HG03060 (cell line): ENCODE results near the gene HDAC7.

Experiments used
- ATAC-seq: cut with Tn5 transposase; IDR thresholded peaks from one replicate; pipeline ENCODE4 v1.9.1; 2021; ENCODE audit warnings: low read depth, moderate number of reproducible peaks; ENCODE audit not compliant: unreplicated experiment

Gene HDAC7

GRCh38 chr12:47819896-47820630 is at the start of gene HDAC7:
Gene HDAC7 (minus strand): TSS chr12:47819903. CDS start chr12:47819785, 118 bp downstream.
- ATAC-seq: no peak

DNA sequence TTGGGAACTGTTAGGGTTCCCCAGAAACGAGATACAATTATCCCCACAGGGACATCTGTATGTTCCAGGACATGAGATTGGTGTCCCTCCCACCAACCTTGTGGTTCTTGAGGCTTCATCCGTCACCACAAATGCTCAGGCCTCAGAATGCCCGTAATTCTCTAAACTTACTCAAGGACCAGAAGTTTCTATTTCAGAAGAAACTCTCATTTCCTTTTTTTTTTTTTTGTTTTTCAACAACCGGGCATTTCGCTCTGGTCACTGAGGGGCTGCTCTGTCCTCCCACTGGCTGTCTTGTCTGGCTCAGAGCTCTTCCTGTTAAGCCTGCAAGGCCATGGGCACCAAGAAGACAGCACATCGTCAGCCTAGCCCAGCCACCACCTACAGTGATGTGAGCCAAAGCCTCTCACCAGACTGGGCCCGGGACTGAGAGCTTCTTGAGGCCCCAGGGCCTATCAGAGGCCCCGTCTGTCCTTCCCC is 48.9 kb upstream of the HDAC7 start:
- ATAC-seq: peak; percentile 45

DNA sequence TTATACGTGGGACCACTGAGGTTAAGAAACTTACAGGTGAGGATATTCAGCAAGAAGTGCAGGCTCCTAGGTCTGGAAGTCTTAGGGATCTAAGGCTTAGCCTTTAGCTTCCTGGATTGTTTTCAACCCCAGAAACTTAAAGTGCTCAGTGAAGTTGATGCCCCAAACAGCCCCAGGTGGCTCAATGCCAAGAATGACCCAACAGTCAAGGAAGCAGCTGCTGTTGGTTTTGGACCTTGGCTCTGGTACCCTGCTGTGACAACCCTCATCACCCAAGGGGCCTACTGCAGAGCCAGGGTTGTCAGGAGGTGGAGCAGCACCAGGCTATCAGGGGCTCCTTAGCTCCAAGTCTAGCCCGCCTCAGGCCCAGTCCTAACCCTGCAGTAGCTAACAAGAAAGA is 48.3 kb upstream of the HDAC7 start:
- no peak for ATAC-seq

GRCh38 chr12:47867495-47867941 is 47.8 kb upstream of the HDAC7 start:
- ATAC-seq: no peak

DNA sequence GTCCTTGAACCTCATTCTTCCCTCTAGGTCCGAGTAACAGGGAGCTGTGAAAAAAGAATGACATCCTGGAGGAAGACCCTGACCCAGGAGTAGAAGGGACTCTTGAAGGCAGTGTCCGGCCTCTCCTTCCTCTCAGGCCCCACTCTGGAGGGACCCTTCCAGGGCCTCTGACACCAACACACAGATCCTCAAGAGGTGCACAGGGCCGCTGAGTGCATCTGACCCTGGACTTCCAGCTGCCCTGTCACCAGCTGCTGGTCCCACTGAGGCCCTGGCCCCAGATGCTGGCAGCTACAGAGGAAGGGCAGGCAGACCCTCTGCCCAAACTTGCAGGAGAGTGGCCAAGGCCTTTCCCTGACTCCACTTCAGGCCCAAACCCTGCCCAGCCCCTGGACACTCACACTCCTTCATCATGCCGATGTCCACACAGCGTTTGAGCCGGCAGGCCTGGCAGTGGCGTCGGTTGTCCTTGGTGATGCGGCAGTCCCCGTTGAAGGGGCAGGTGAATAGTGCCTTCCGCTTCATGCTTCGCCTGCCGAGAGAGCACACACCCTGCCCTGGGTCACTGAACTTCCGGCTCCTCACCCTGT is 45.0 kb upstream of the HDAC7 start:
- ATAC-seq: no peak

GRCh38 chr12:47863985-47864384 is 44.3 kb upstream of the HDAC7 start:
- ATAC-seq: no peak

- ATAC-seq: no peak
Observed at GRCh38 chr12:47863467-47863866, 43.8 kb upstream of the HDAC7 start.

GRCh38 chr12:47862881-47863280 is 43.2 kb upstream of the HDAC7 start:
- no peak for ATAC-seq

DNA sequence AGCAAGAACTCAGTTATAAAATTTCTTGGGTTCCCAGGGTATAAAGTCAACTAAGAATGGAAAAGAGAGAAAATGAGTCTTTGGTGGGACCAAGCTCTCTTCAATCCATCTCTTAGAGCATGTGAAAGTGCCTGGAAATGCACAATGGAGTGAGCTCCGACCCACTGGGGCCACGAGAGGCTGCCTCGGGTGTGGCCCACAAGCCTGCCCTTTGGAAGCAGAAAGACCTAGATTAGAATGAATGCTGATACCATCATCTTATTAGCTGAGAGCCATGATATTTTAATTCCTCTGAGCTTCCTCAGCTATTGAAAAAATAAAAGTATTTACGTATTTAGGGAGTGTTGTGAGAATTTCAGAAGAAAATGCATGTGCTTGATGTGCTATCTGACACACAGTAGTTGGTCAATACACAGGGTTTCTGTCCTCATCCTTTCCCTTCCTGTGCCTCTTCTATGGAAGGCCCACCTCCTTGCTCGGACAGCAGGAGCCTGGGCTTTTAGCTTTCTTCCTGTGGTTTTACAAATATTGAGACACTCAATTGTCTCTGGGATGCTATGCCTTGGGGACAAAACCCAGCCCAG is 42.6 kb upstream of the HDAC7 start:
- ATAC-seq: no peak

DNA sequence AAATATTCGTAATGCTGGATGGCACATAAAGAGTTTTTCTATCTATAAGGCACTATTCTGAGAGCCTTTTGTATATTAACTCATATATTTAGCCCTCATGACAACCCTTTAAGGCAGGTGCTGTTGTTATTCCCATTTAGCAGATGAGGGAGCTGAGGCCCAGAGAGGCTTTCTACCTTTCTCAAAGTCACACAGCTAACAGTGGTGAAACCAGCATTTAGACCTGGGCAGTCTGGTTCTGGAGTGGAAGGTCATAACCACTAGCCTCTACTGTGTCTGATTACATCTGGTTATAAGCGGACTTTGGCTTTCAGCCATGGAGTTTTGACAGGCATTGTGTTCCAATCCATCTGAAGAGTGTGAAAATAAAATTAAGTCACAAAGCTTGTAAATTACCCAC is 41.2 kb upstream of the HDAC7 start:
- no peak for ATAC-seq

- ATAC-seq: no peak
Observed at GRCh38 chr12:47860279-47860841, 40.7 kb upstream of the HDAC7 start.

GRCh38 chr12:47858511-47859266 is 39.0 kb upstream of the HDAC7 start:
- no peak for ATAC-seq

- no peak for ATAC-seq
Observed at GRCh38 chr12:47856721-47857575, 37.2 kb upstream of the HDAC7 start.

- no peak for ATAC-seq
Observed at GRCh38 chr12:47856094-47856493, 36.4 kb upstream of the HDAC7 start.

GRCh38 chr12:47855502-47855901 is 35.8 kb upstream of the HDAC7 start:
- no peak for ATAC-seq

- no peak for ATAC-seq
Observed at GRCh38 chr12:47854531-47854930, 34.8 kb upstream of the HDAC7 start.

DNA sequence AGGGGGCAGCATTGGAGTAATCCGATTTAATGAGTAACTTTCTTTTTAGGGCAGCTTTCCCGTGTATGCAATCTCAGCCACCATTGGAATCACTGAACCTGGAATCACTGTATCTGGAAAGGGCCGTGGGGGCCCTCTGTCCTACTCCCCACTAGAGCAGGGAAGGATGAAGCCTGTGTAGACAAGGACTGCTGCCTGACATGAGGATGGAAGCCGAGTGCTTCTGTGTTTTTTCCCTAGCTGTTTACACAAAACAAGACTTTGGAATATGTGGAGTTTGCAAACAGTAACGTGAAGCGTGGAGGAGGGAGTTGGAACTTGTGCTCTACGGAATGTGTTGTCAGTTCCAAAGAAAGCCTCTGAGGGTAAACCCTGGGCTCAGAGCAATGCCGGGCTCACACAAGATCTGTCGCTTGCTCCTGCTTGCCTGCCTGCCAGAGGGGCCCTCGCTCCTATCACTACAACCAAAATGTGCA is 32.4 kb upstream of the HDAC7 start:
- ATAC-seq: no peak

GRCh38 chr12:47851303-47851952 is 31.7 kb upstream of the HDAC7 start:
- ATAC-seq: no peak
